ELF-1 (cell line): ENCODE data around the gene APEX1.

Experiments used
- DNase-seq: peaks from one replicate; pipeline ENCODE4 v3.0.0-alpha.2; 2016; ENCODE audit warnings: low read depth, low spot score

Gene APEX1

GRCh38 chr14:20454516-20455354 is at the start of gene APEX1, which contains the start of gene OSGEP:
APEX1 (plus strand) TSS chr14:20455226; CDS start chr14:20455646, 420 bp downstream.
OSGEP (minus strand) TSS chr14:20454812; CDS start chr14:20454683, 129 bp downstream.
- DNase-seq: peak; percentile 99

DNA sequence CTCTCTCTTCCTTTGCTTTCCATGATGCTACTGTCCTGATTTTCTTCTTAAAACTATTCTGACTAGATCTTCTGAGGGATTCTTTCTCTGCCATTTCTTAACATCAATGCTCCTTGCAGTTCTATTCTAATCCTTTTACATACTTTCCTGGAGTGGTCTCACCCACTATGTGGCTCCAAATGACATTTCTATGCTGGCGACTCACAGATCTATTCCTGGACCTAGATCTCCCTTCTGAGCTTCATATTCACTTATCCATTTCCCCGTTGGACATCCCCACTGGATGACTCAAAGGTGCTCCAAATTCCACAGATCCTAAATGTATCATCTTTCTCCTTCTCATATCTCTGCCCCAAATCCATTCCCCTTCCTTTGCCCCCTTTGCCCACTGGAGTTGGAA is 45.8 kb upstream of the APEX1 start:
- DNase-seq: no peak

- DNase-seq: no peak
These were observed 42.6 kb upstream of the APEX1 start for GRCh38 chr14:20412411-20412810.

GRCh38 chr14:20412876-20413743 is 41.9 kb upstream of the APEX1 start, which contains the start of gene TEP1:
TEP1 (minus strand) TSS chr14:20413501; CDS start chr14:20408439, 5,062 bp downstream.
- DNase-seq: peak; percentile 87

DNA sequence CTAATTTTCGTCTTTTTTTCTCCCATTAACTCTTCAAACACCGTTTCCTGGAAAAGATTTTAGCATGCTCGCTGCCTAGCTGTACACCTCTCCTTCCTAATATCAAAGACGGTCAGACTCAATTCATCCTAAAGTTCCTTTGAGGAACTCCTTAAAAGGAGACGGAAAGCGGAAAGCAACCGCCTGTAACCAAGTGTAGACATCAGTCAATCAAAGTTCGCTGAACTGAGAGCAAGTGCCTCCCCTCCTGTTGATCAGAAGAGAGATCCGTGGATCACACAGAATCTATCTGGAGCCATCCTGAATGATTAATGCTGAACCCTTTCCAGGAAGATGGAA is 41.3 kb upstream of the APEX1 start:
- no peak for DNase-seq

DNA sequence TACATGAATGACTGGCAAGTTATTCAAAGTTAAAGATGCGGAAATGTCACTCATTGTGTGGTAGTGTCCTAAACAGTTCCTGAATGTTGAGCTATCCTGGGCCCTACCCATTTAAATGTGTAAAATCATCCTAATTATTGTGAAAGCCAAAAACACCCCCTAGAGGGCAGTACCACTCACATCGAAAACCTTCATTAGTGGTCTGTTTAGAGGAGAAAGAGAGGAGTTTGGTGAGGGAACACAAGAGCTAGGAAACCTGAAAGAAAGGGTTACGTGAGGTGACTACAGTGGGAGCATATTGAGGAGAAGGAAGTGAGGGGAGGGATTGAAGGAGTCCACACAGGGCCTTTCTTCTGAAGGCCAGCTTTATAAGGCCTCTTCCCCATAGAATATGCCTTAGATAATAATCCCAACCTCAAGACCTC is 39.2 kb upstream of the APEX1 start:
- DNase-seq: peak; percentile 56

DNA sequence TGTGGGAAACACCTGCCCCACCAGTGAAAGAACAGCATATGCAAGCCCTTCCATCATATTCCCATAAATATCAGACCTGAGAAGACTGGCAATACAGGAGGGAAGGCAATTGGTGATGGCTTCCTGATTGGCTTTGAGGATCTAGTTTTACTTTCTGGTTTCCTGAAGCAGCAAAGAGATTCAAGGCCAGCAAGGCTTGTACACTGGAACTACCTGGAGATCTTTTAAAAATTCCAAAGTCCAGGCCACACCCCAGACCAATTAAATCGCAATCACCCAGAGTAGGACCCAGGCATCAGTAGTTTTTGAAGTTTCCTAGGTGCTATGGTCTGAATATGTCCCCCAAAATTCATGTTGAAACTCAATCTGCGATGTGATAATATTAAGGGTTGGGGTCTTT is 38.8 kb upstream of the APEX1 start:
- DNase-seq: no peak

DNA sequence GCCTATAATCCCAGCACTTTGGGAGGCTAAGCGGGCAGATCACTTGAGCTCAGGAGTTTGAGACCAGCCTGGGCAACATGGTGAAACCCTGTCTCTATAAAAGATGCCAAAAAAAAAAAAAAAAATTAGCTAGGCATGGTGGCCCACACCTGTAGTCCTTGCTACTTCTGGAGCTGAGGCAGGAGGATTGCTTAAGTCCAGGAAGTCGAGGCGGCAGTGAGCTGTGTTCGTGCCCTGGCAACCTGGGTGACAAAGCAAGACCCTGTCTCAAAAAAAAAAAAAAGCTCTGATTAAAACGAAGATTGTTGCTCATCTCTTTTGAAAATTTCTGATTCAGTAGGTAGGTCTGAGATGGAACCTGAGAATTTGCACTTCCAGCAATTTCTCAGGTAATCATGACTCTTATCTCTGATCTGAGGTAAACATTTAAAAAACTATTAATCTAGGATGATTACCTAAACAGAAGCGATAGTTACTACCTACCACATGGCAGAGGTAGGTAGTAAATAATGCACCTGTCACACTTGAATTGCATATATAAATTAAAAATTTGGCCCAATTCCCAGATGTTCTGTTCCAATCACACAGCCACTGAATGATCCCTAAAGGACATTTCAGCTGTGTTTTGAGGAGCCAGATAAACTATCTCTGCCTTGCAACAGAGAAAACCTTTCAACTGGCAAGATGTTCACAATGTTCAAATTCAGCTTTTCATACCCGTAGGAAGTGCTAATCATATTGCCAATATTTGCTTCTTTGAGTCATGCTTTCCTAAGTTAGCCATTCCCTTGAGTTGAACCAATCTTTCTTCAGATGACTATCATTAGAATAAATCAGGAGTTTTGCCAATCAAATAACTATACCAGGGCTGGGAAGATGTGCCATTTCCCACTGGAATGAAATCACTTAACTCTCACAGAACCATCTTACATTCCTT is 37.5 kb upstream of the APEX1 start:
- DNase-seq: no peak

DNA sequence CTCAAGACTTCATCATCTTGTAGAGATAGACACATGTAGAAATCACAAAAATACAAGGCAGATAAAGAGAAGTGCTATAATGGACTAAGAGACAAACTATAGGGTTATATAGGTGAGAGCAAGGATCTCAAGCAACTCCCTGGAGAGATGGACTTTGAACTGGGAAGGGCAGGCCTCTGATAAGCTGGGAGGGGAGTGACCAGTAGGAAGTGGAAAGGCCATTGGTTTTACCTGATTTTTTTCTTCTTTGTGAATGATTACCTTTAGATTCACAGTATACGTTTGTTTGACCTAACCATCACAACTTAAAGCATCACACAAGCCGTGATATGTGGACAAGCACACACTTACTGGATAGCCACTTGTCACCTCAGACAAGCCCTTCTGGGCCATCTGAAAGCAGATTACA is 36.5 kb upstream of the APEX1 start:
- no peak for DNase-seq

GRCh38 chr14:20419419-20419818 is 35.6 kb upstream of the APEX1 start:
- no peak for DNase-seq

- no peak for DNase-seq
These were observed 33.8 kb upstream of the APEX1 start for GRCh38 chr14:20421267-20421666.

DNA sequence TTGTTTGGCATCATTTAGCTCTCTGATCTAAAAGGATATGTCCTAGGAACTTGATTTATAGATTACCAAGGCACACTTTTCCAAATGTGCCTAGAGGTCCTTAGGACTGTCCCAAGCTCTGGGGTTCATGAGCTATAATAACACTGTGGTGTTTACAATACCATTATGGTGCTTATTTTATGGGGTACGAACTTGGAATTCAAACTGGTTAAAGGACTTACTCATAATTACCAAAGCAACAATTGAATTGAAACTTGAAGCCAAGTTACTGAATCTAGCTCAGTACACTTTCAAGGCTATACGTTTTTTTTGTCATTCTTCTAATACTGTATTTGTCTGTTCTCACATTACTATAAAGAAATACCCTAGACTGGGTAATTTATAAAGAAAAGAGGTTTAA is 32.1 kb upstream of the APEX1 start:
- DNase-seq: no peak

DNA sequence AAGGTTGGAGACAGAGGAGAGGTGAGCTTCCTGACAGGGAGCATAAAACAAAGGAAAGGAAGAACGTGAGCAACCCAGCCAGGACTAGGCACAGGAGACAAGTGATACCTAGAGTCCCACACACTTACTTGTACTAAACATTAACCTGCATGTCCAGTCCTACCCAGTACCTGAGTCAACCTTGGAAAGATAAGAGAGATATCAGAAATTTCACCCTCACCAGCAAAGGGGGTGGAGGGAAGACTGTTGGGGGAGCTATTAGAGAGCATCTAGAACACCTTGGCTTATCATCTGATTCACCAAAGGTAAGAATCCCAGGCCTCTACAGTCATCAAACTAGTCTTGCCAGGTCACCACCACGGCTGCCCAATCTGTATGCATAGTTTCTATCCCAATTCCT is 30.2 kb upstream of the APEX1 start:
- DNase-seq: no peak

DNA sequence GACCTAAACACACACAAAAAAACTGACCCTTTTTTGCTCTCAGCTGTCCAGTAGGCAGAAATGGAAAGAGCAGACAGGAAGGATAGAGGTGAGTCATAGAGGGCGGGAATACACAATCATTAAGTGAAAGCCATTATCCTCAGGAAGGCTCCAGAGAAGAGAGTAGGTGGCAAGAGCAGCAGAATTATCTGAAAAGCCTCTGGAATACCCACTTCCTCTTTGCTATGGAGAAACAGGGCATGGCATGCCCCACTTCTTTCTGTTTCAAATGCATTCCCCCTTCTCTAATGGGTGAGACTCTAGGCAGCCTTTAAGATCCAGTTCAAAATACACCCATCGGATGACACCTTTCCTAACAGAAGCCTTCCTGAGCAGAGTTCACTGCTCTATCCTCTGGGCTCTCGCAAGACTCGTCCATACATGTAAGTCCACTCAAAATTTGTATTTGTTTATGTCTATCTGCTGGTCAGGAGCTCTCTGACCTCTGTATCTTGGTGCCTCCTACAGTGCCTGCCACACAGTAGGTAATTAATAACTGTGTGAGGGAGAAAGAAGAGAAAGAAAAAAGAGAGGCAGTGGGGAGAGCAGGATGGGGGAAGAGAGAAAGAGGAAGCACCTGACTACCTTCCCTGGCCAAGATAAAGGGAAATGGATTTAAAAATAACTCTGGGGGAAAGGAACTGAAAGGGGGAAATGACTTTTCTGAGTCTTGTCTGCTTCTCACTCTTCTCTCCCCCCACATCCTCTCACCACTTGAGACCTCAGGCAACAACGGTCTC is 27.6 kb upstream of the APEX1 start:
- DNase-seq: peak; percentile 14

GRCh38 chr14:20428010-20428365 is 27.0 kb upstream of the APEX1 start:
- no peak for DNase-seq

DNA sequence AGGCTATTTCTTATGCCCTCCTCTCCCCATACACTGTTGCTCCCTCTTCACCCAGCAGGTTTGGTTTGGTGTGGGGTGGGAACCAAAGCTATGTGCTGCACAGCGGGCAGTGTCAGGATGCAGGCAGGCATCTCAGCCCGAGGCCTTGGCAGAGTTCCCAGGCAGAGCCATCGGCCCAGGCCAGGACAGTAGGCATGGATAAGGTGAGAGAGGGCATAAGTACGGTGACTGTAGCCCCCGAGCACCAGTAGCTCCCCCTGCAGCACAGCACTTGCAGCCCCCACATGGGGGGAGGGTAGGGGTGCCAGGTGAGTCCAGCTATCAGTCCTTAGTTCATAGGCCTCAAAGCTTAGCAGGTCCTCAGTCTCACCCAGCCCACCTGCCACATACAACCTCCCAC is 26.2 kb upstream of the APEX1 start:
- DNase-seq: no peak

GRCh38 chr14:20429801-20430669 is 25.0 kb upstream of the APEX1 start:
- DNase-seq: no peak

- no peak for DNase-seq
These were observed 20.1 kb upstream of the APEX1 start for GRCh38 chr14:20434701-20435581.
